ENCODE results near the gene TMEM150B. TPM values are rescaled to one million over a fixed set of nuclear protein-coding genes. Genes with fewer than 3 reads are reported as not detected.

TMEM150B gene
- total RNA-seq, 1 donor, result under 0.01 TPM

DNA sequence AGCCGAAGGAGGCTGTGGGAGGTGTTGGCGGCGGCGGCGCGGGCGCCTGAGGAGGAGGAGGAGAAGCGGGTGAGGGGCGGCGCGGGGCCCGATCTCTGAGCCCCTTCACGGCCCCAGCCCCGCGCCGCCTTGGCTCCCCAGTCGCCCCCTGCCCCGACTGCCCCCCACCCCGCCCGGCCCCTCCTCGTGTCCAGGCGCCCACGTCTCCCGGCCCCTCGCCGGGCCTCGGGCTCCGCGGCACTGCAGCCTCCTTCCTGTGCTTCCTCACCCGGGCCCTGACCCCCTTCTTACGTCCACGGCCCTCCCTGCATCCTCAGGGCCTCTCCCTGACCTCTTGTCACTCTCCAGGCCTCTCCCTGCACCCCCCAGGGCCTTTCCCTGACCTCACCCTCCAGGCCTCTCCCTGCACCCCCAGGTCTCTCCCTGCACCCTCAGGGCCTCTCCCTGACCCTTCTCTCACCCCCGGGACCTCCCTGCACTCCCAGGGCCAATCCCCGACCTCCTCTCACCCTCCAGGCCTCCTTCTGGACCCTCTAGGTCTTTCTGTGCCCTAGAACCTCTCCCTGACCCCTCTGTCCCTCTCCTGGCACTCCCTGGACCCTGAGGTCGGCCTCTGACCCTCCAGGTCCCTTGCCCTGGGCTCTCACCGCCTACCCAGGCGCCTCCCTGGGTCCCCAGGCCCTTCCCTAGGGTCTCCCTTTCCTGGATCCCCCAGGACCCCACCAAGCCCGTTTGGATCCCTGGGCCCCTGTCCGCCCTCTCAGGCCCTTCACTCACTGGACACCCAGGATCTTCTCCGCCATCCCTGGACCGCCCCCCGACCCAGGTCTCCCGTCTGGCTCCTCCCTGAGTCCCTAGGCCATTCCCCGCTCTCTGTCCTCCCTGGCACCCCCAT, 15.0 kb upstream of the TMEM150B start:
- Histone ChIP-seq H3K4me1 (ENCODE audit: insufficient read depth, low read length) (peaks cover 15% of the 10 kb centered on the region), H3K79me2 (ENCODE audit: insufficient read depth, low read length) (peaks cover 9% of the 10 kb centered on the region), H3K9me3 (ENCODE audit: low read depth, low read length) (no peaks in the 10 kb centered on the region), H3K27ac (ENCODE audit: low read depth, low read length) (peak overlapping the region; percentile 75), H3K36me3 (ENCODE audit: insufficient read depth, low read length) (peaks cover 4% of the 10 kb centered on the region), H3K4me2 (ENCODE audit: insufficient read depth, low read length) (peak overlapping the region; percentile 83), H3K4me3 (ENCODE audit: insufficient read depth, low read length) (peak overlapping the region; percentile 80), H3K27me3 (ENCODE audit: insufficient read depth, low read length) (peaks cover 12% of the 10 kb centered on the region), H2AFZ (ENCODE audit: low read length) (no peak overlapping the region), H4K20me1 (ENCODE audit: insufficient read depth, low read length) (peaks cover 8% of the 10 kb centered on the region)
- DNase-seq (ENCODE audit: insufficient read length, low spot score, missing footprints), result peak; percentile 88
- TF ChIP-seq, protein P1, sequence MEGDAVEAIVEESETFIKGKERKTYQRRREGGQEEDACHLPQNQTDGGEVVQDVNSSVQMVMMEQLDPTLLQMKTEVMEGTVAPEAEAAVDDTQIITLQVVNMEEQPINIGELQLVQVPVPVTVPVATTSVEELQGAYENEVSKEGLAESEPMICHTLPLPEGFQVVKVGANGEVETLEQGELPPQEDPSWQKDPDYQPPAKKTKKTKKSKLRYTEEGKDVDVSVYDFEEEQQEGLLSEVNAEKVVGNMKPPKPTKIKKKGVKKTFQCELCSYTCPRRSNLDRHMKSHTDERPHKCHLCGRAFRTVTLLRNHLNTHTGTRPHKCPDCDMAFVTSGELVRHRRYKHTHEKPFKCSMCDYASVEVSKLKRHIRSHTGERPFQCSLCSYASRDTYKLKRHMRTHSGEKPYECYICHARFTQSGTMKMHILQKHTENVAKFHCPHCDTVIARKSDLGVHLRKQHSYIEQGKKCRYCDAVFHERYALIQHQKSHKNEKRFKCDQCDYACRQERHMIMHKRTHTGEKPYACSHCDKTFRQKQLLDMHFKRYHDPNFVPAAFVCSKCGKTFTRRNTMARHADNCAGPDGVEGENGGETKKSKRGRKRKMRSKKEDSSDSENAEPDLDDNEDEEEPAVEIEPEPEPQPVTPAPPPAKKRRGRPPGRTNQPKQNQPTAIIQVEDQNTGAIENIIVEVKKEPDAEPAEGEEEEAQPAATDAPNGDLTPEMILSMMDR (IDR thresholded peaks at IDR 0.05; ENCODE audit: extremely low read depth, low read depth, low read length), result no peak

DNA sequence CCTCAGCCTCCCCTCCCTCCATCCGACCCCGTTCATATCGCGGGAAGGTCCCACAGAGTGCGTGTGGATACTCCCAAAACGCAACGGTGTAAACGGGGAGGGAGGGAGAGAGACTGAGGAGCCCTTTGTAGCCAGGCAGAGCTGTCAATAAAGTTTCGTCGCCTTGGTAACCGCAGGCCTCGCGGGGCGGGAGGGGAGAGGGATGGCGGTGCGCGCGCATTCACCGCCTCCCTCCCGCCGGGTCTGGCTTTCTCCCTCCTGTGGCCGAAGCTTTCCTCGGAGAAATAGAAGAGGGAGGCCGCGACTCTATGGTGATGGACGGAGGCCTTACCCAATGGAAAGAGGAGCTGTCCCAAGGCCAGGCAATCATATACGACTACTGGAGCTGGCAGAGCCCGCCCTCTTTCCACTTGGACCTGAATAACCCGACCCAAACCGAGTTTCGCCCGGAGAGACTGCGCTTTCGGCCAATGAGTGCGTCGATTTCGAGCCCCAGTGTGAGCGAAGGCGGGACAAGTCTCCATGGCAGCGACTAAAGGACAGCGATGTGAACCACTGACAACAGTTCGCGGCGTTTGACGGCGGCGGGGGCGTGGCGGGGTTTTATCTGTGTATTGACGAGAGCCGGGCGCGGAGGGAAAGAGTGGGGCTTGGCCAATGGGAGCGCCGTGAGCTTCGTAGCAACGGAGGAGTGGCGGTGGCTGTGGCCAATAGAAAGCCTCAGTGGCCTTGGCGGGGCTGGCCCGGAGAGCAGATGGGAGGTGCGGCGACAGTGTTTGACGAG, 14.2 kb upstream of the TMEM150B start, which contains the start of gene KMT5C:
Gene KMT5C, plus strand, starts transcription at position 772 of the 784 bp plus-strand sequence. CDS start 2,061 bp downstream, outside the sequence.
- H3K36me3 ChIP-seq (ENCODE audit: insufficient read depth, low read length), result peaks cover 4% of the 10 kb centered on the region
- peaks cover 9% of the 10 kb centered on the region for H3K79me2 ChIP-seq (ENCODE audit: insufficient read depth, low read length)
- peak within 1 kb of the TSS; percentile 84 for H2AFZ ChIP-seq (ENCODE audit: low read length)
- TF ChIP-seq, protein P1 (IDR thresholded peaks at IDR 0.05; ENCODE audit: extremely low read depth, low read depth, low read length), result peak; percentile 32
- peak within 1 kb of the TSS; percentile 92 for H3K4me2 ChIP-seq (ENCODE audit: insufficient read depth, low read length)
- H4K20me1 ChIP-seq (ENCODE audit: insufficient read depth, low read length), result peaks cover 8% of the 10 kb centered on the region
- peaks cover 15% of the 10 kb centered on the region for H3K4me1 ChIP-seq (ENCODE audit: insufficient read depth, low read length)
- H3K27me3 ChIP-seq (ENCODE audit: insufficient read depth, low read length), result peaks cover 12% of the 10 kb centered on the region
- DNase-seq (ENCODE audit: insufficient read length, low spot score, missing footprints), result peak; percentile 100
- H3K9me3 ChIP-seq (ENCODE audit: low read depth, low read length), result no peaks in the 10 kb centered on the region
- H3K4me3 ChIP-seq (ENCODE audit: insufficient read depth, low read length), result peak within 1 kb of the TSS; percentile 80
- H3K27ac ChIP-seq (ENCODE audit: low read depth, low read length), result peak within 1 kb of the TSS; percentile 90

DNA sequence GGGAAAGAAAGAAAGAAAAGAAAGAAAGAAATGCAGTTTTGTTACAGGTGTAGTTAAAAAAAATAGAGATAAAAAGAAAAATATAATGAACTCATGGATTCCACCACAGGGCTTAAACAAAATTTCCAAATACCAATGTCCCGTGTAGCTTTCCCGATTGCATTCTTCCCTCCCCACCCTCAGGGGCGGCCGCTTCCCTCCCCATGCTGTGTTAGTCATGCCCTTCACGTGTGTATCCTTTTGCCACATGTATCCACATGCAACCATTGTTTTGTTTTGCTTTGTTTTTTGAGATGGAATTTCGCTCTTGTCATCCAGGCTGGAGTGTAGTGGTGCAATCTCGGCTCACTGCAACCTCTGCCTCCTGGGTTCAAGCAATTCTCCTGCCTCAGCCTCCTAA, 11.0 kb upstream of the TMEM150B start:
- Histone ChIP-seq H3K79me2 (ENCODE audit: insufficient read depth, low read length) (peaks cover 9% of the 10 kb centered on the region), H3K9me3 (ENCODE audit: low read depth, low read length) (no peaks in the 10 kb centered on the region), H3K36me3 (ENCODE audit: insufficient read depth, low read length) (no peaks in the 10 kb centered on the region), H3K27me3 (ENCODE audit: insufficient read depth, low read length) (peaks cover 18% of the 10 kb centered on the region), H3K4me1 (ENCODE audit: insufficient read depth, low read length) (peaks cover 12% of the 10 kb centered on the region), H3K27ac (ENCODE audit: low read depth, low read length) (no peak overlapping the region), H3K4me3 (ENCODE audit: insufficient read depth, low read length) (no peak overlapping the region), H4K20me1 (ENCODE audit: insufficient read depth, low read length) (no peaks in the 10 kb centered on the region), H3K4me2 (ENCODE audit: insufficient read depth, low read length) (no peak overlapping the region), H2AFZ (ENCODE audit: low read length) (no peak overlapping the region)
- TF ChIP-seq, protein P1 (IDR thresholded peaks at IDR 0.05; ENCODE audit: extremely low read depth, low read depth, low read length), result no peak
- peak; percentile 13 for DNase-seq (ENCODE audit: insufficient read length, low spot score, missing footprints)

Data from osteoblast (primary cell).